Measurements from ENCODE around the gene BTBD10. TPM values are rescaled to one million over a fixed set of nuclear protein-coding genes. Genes with fewer than 3 reads are reported as not detected.

BTBD10 gene
- total and polyA plus RNA-seq, 7 donors: 18.9 to 77.8 (median 43.3) TPM

GRCh38 chr11:13338427-13339069 lies 124.5 kb downstream of the BTBD10 start:
- Histone ChIP-seq H3K4me3 (peak overlapping the region in 3 of 4 donors; percentile 6 to 26 (median 23)), H3K27ac (peak overlapping the region in 3 of 4 donors; percentile 1 to 62 (median 50)), H3K9me3 (no peaks in the 10 kb centered on the region), H3K4me1 (peaks cover 0 to 45% (median 27%) of the 10 kb centered on the region in 4 donors), H3K27me3 (no peaks in the 10 kb centered on the region), H3K36me3 (no peaks in the 10 kb centered on the region)
- no peak for DNase-seq
- no peak for TF ChIP-seq POLR2AphosphoS5 (IDR thresholded peaks at IDR 0.05)
- WGBS, 2 donors: 72 to 74% methylated on average over 9 of the region's 9 CpGs
- intact Hi-C loops (cut with DNase I): loop anchor here (2.0 to 10.0 kb wide), 2 partner anchors 62 to 126 kb away; partner anchors contain the start of genes BMAL1 and BTBD10

- H3K27ac ChIP-seq: peak overlapping the region in 3 of 4 donors; percentile 1 to 62 (median 50)
- intact Hi-C loops (cut with DNase I): loop anchor here (2.0 to 10.0 kb wide), 2 partner anchors 61 to 127 kb away; partner anchors contain the start of genes BMAL1 and BTBD10
- no peak for TF ChIP-seq EP300 (IDR thresholded peaks at IDR 0.05)
- TF ChIP-seq POLR2A (IDR thresholded peaks at IDR 0.05): no peak
- no peak for TF ChIP-seq CTCF (IDR thresholded peaks at IDR 0.05)
- no peak for TF ChIP-seq POLR2AphosphoS5 (IDR thresholded peaks at IDR 0.05)
These were observed 125.0 kb downstream of the BTBD10 start for GRCh38 chr11:13338019-13338426.

More at GRCh38 chr11:13338019-13338426, 125.0 kb downstream of the BTBD10 start:
- H3K4me3 ChIP-seq: peak overlapping the region in 3 of 4 donors; percentile 6 to 26 (median 23)
- H3K4me1 ChIP-seq: peaks cover 0 to 47% (median 30%) of the 10 kb centered on the region in 4 donors
- DNase-seq: no peak
- WGBS, 2 donors: 36 to 41% methylated on average over 5 of the region's 5 CpGs
- H3K9me3 ChIP-seq: no peaks in the 10 kb centered on the region
- H3K36me3 ChIP-seq: no peaks in the 10 kb centered on the region
- H3K27me3 ChIP-seq: no peaks in the 10 kb centered on the region

Other genes starting within 250 kb of the BTBD10 start
- 10 to 100 TPM; 21.0 to 41.5 (median 29.1) TPM for gene BMAL1, start 185.4 kb downstream of the BTBD10 start, total RNA-seq
- gene BMAL1, start 185.4 kb downstream of the BTBD10 start, polyA plus RNA-seq: 10 to 100 TPM; 10.8 to 27.7 (median 13.8) TPM
- gene PTH, start 32.8 kb upstream of the BTBD10 start, total RNA-seq: not detected
- gene PTH, start 32.8 kb upstream of the BTBD10 start, polyA plus RNA-seq: not detected
- 10 to 100 TPM; 37.1 to 52.1 (median 40.3) TPM for gene FAR1, start 205.4 kb upstream of the BTBD10 start, total RNA-seq
- gene FAR1, start 205.4 kb upstream of the BTBD10 start, polyA plus RNA-seq: 10 to 100 TPM; 22.8 to 35.6 (median 28.6) TPM